SKM-1 (cell line): Measurements from ENCODE around the gene ERG28.
A peak's percentile ranks its signal among the peaks of the same experiment; 100 is the strongest.
"Not testable (repeated sequence)": the region's sequence is repeated elsewhere in the genome, so short reads cannot be mapped to it uniquely, and the experiment has no call there.

Experiments
- DNase-seq: peaks from one replicate; lab custom pipeline; 2025; ENCODE audit not compliant: unreplicated experiment; lab: John Stamatoyannopoulos, UW

Gene ERG28

GRCh38 chr14:75626863-75627262, 33.8 kb downstream of the ERG28 start:
- DNase-seq, result no peak

DNA sequence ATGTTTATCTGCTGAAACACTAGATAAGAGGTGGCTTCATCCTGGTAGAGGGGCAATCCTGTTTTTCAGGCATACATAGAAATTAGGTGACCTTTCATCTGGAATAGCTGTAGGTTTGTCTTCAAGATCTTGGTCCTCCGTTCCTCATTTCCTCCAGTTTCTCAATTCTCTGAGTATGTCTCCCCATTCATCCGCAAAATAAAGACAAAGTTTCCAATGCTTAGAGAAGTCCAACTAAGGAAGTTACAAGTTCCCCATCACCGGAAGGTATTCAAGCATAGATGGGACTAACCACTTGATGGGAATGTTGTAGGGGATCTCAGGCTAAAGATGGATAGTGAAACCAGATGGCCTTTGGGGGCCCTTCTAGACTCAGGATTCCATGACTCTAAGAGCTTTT, 34.3 kb downstream of the ERG28 start:
- no peak for DNase-seq

DNA sequence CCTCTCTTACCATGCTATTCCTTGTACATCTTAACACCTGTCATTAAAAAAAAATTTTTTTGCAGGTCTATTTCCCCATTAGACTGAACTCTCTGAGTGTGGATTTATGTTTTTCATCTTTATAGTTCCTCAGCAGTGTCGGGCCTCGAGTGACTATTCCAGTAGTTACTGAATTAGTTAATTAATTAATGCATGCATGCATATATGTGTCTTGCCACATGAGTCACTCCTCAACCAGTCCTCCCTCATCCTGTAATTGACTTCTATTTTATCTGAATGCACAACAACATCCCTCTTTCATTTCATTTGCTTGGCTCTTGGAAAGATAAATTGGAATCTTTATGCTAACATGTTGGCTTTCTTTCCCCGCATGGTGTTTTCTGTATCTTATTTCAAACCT, 35.6 kb downstream of the ERG28 start:
- DNase-seq, result no peak

DNA sequence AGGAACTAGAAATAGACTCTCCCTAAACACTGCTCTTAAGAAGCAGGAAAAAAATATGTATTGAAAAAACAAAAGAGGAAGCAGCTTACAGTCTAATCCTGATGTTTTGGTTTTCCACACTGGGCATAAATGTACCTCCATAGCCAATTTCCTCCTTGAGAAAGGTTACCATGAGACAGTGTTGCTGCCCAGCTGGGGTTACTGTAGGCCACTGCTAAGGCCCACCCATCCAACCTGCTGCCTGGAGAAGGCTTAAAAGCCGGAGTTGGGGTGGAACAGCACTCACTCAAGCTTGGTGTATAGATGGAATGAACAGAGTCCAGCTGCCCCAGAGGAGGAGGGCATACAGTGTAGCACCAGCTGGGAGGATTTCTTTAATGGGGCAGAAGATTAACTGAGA, 41.1 kb downstream of the ERG28 start:
- DNase-seq, result no peak

GRCh38 chr14:75615200-75615599, 45.5 kb downstream of the ERG28 start:
- DNase-seq, result peak; percentile 51

DNA sequence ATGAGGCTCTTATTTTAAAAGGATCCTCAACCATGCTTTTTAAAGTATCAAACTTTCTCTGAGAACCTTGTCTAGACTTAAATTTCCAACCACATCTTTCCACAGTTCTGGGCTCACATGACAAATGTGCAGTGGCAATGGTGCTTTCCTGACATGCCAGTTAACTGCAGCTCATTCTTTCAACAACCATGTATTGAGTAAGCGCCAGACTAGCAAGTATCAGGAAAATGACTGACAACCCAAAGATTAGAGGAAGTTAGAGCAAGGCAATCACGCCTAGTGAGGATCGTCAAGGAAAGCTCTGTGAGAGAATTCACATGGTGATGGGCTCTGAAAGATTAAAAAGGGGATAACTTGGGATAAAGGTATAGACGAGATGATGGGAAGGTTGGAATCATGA, 46.5 kb downstream of the ERG28 start:
- DNase-seq, result no peak

GRCh38 chr14:75612157-75612556, 48.5 kb downstream of the ERG28 start:
- DNase-seq, result no peak

DNA sequence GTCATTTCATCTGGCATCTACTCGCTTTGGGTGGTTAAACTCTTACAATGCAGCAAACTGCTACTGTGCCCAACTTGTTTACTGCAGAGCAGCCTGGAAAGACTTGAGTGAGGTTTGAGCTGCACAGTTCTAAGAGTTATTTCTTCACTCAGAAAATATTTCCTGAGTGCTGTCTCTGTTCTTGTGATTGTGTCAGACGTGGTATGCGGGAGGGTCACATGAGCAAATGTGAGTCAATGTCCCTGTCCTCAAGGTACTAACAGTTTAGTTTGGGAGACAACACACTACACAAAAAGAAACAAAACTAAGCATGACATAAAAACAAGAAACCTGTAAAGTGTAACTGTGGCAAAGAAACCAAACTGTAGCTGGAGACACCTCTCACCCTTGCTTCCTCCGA, 49.8 kb downstream of the ERG28 start:
- DNase-seq, result no peak

DNA sequence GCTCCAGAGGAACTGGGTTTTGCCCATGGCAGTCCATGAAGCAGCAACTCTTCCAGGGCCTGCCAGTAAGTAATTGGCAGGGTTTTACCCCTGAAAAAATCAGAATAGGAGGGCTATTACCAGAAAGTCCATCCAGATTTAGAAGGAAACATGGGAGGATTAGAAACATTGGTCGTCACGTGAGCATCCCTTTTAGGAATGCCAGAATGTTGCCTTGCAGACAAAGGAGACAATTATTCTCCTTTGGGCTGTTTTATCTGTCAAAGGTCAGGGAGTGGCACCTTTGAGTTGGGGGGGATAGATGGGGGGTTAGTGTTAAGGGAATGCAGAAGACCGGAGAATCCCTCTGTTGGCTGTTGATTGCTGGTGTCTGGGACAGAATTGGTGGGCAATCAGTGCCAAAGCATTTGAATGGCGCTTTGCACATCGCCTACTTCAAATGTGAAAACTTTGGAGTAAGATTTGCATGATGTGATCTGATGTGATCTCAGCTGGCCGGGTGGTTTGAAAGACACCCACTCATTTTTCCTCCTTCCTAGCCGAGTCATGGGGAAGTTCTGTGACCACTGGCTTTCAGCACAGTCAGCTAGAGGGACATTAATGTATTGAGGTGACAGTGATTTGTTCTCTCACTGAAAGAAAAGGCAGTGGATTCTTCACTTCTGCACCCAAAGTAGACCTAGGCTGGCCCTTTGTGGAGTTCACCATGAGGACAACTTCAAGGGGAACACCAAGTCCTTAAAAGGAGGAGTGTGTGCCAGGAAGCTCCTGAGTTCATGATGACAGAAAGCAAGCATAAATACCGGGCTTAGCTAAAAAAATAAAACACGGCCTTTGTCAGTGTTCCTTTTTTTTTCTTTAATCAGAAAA, 50.8 kb downstream of the ERG28 start:
- DNase-seq, result no peak

DNA sequence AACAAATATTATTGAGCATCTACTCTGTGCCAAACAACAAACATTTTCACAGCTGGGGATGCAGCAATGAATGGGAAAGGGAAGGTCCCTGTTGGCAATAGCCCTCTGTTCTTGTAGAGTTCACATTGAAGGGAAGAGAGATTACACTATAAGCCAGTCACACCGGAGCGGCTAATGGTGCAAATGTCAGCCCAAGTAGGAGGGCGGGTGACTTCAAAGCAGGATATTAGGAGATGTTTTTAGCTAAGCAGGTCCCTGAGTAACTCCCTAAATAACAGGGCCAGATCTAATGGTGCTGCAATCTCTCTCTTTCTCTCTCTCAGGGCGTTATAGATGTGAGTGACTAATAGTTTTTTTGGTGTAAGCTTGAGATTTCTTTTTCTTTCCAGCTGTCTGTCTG, 51.6 kb downstream of the ERG28 start:
- DNase-seq, result no peak

- DNase-seq, result no peak
Observed at GRCh38 chr14:75607842-75608640, 52.6 kb downstream of the ERG28 start.

DNA sequence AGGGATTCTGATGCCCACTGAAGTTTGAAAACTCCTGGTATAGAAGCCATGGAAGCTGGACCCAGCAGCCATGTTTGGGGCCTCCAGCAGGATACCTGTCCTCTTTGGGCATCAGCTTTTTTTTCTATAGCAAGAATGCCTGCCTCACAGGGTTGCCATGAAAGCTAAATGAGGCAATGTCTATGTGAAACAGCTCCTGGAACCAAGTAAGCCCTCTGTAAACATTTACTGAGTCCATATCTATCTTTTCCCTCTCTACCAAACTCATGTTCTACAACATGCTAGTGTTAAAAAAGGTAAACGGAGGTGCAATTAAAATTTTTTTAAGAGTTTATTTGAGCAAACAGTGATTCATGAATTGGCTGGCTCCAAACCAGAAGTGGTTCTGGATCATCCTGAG, 53.6 kb downstream of the ERG28 start:
- DNase-seq, result no peak

DNA sequence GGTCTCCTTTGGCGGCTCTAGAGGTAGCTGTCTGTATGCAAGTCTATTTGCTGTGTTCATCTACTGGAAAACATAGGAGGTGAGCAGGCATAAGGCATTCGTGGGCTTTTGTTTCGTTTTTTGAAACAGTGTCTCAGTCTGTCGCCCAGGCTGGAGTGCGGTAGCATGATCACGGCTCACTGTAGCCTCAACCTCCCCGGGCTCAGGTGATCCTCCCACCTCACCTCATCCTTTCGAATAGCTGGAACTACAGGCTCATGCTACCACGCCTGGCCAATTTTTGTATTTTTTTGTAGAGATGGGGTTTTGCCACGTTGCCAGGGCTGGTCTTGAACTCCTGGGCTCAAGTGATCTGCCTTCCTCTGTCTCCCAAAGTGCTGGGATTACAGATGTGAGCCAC, 54.8 kb downstream of the ERG28 start:
- DNase-seq, result no peak

GRCh38 chr14:75604979-75605851, 55.5 kb downstream of the ERG28 start:
- peak; percentile 3 for DNase-seq

- no peak for DNase-seq
Observed at GRCh38 chr14:75602503-75602902, 58.2 kb downstream of the ERG28 start.

DNA sequence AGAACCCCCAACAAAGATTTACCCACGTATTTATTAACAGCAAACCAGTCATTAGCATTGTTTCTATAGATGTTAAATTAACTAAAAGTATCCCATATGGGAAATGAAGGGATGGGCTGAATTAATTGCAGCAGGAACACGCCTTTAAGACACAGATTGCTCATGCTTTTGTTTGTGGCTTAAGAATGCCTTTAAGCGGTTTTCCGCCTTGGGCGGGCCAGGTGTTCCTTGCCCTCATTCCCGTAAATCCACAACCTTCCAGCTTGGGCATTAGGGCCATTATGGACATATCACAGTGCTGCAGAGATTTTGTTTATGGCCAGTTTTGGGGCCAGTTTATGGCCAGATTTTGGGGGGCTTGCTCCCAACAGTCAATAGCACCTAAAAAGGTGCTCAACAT, 59.6 kb downstream of the ERG28 start:
- not testable (repeated sequence) for DNase-seq

GRCh38 chr14:75600100-75600499, 60.6 kb downstream of the ERG28 start:
- not testable (repeated sequence) for DNase-seq
